ENCODE data around the gene CNIH3. TPM values are rescaled to one million over a fixed set of nuclear protein-coding genes. Genes with fewer than 3 reads are reported as not detected.

Gene CNIH3
- total and polyA plus RNA-seq, 9 donors, result 2.1 to 4.7 (median 2.9) TPM

DNA sequence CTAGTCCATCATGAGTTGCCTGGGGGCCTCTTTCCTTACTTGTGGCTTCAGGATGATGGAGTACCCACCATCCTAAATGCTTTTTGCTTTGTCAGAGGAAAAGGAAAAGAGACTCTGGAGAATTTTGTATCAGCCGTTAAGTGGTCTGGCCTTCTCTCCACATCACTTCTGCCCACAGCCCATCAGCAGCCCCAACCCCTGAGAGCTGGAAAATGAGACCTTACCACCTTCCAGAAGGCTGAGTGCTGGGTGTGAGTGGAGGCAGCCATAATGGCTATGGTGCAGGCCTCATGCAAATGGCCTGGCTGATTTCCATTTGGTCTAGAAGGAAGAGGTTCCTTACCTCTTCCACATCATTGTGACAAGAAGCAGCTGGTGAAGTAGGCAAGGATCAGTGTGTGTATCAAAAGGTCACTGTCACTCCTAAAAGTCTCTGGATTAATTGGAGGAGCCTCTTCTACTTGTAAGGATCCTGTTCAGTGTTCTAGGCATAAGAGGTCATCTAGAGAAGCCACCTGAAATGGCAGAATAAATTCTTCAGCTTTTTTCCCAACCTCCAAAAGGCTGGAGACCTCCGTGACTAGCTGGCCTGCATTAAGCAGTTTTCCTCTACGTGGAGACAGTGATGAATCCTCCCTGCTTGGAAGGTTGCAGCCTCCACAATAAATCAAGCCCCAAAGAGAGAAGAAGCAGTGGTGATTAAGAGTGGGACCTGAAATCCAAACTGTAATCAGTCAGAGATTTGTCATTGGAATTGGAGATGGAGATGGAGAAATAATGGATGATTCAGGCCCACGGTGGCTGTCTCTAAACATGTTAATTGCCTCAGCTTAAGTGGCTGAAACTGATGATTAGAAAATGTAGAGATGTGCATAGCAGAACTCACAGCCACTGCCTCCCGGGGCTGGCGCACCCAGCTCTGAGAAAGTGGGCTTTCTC, 111.5 kb downstream of the CNIH3 start:
- no peaks in the 10 kb centered on the region for H3K9me3 ChIP-seq (replicated peaks; ENCODE audit: control insufficient read depth, low read depth, low read length)
- DNase-seq, result no peak
- H3K4me3 ChIP-seq (ENCODE audit: low read length), result no peak overlapping the region
- no peaks in the 10 kb centered on the region for H3K36me3 ChIP-seq (ENCODE audit: control insufficient read depth, insufficient read depth, low read length)
- no peaks in the 10 kb centered on the region for H3K4me1 ChIP-seq (ENCODE audit: control insufficient read depth, insufficient read depth, low read length)
- 87% methylated on average over 3 of the region's 6 CpGs for WGBS (ENCODE audit: insufficient coverage)
- no peak overlapping the region for H3K27ac ChIP-seq (ENCODE audit: low read length)
- H3K27me3 ChIP-seq (ENCODE audit: control insufficient read depth, insufficient read depth, low read length), result peaks cover 2% of the 10 kb centered on the region

DNA sequence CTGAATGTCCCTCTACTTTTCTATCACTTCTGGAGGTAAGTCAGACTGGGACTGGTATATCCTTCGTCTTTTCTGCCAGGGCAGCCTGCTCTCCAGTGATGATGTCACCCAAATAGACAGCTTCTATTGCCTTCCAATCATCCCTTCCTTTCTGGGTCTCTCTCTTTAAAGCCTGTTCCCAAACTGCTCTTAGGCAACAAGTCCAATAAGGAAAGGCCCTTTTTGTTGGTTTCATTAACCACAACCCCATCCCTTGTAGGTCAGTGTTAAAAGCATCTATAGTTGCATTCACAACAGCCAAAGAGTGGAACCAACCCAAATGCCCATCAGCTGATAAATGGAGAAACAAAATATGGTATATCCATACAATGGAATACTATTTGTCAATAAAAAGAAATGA, 114.4 kb downstream of the CNIH3 start:
- Histone ChIP-seq H3K9me3 (replicated peaks; ENCODE audit: control insufficient read depth, low read depth, low read length) (no peaks in the 10 kb centered on the region), H3K27me3 (ENCODE audit: control insufficient read depth, insufficient read depth, low read length) (peaks cover 6% of the 10 kb centered on the region), H3K4me1 (ENCODE audit: control insufficient read depth, insufficient read depth, low read length) (no peaks in the 10 kb centered on the region), H3K36me3 (ENCODE audit: control insufficient read depth, insufficient read depth, low read length) (no peaks in the 10 kb centered on the region), H3K4me3 (ENCODE audit: low read length) (no peak overlapping the region), H3K27ac (ENCODE audit: low read length) (no peak overlapping the region)
- WGBS (ENCODE audit: insufficient coverage), result 50% methylated on average over 1 of the region's 1 CpG
- no peak for DNase-seq

DNA sequence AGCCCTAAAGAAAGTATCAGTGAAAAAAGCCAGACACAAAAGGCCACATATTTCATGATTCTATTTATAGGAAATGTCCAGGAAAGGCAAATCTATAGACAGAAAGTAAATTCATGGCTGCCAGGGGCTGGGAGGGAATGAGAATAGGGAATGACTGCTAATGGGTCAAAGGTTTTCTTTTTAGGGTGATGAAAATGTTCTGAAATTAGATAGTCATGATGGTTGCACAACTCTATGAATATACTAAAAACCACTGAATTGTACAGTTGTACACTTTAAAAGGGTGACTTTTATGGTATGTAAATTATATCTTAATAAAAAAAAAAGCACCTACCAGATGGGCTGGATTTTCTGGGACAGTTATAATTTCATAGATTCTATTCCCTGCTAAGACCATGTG, 114.8 kb downstream of the CNIH3 start:
- no peaks in the 10 kb centered on the region for H3K4me1 ChIP-seq (ENCODE audit: control insufficient read depth, insufficient read depth, low read length)
- H3K4me3 ChIP-seq (ENCODE audit: low read length), result no peak overlapping the region
- H3K27ac ChIP-seq (ENCODE audit: low read length), result no peak overlapping the region
- H3K36me3 ChIP-seq (ENCODE audit: control insufficient read depth, insufficient read depth, low read length), result no peaks in the 10 kb centered on the region
- no peak for DNase-seq
- H3K9me3 ChIP-seq (replicated peaks; ENCODE audit: control insufficient read depth, low read depth, low read length), result no peaks in the 10 kb centered on the region
- H3K27me3 ChIP-seq (ENCODE audit: control insufficient read depth, insufficient read depth, low read length), result peaks cover 6% of the 10 kb centered on the region

DNA sequence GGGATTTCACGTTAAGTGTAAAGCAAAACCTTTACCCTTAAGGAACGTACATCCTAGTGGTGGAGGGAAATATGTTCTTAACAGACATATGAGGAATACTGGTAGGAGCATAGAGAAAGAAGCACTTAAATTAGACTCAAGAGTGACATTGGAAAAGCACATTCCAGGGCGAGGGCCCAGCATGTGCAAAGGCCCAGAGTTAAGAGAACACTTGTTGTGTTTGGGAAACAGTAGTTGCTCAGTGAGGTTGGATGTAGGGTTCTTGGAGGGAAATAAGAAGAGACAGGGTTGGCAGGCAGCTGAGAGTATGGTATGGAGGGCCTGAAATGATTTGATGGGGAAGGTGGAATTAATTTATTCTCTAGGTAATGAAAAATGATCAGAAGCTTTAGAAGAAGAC, 115.5 kb downstream of the CNIH3 start:
- Histone ChIP-seq H3K27me3 (ENCODE audit: control insufficient read depth, insufficient read depth, low read length) (peaks cover 11% of the 10 kb centered on the region), H3K4me3 (ENCODE audit: low read length) (no peak overlapping the region), H3K27ac (ENCODE audit: low read length) (no peak overlapping the region), H3K9me3 (replicated peaks; ENCODE audit: control insufficient read depth, low read depth, low read length) (no peaks in the 10 kb centered on the region), H3K36me3 (ENCODE audit: control insufficient read depth, insufficient read depth, low read length) (no peaks in the 10 kb centered on the region), H3K4me1 (ENCODE audit: control insufficient read depth, insufficient read depth, low read length) (peaks cover 1% of the 10 kb centered on the region)
- 80% methylated on average over 1 of the region's 3 CpGs for WGBS (ENCODE audit: insufficient coverage)
- DNase-seq, result no peak

DNA sequence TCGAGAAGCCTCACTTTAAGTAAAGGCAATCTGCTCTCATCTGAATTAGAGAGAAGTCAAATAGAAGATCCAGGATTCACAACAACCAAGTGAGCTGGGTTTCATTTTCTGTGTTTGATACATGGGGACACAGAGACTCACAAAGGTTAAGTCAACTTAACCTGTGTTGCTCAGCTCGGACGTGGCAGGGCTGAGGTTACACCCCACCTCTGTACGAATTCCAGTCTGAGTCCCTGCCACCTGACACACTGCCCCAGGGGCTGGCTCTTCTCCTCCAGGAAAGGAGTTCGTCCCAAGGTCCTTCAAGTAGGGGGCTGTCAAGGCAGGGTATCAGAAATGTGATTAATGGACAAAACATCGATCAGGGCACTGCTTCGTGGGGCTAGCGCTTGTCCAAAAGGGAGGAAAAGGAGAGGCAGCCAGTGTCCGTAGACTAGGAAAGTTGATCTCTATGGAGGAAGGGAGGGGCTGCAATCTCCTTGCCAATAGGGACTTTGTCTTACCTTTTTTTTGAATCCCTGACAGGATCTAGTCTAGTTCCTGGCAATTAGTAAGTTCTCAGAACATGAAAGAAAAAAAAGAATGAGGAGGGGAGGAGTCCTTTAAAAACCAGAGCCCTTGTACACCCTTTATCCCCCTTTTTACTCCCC, 116.4 kb downstream of the CNIH3 start:
- 55% methylated on average over 7 of the region's 9 CpGs for WGBS (ENCODE audit: insufficient coverage)

DNA sequence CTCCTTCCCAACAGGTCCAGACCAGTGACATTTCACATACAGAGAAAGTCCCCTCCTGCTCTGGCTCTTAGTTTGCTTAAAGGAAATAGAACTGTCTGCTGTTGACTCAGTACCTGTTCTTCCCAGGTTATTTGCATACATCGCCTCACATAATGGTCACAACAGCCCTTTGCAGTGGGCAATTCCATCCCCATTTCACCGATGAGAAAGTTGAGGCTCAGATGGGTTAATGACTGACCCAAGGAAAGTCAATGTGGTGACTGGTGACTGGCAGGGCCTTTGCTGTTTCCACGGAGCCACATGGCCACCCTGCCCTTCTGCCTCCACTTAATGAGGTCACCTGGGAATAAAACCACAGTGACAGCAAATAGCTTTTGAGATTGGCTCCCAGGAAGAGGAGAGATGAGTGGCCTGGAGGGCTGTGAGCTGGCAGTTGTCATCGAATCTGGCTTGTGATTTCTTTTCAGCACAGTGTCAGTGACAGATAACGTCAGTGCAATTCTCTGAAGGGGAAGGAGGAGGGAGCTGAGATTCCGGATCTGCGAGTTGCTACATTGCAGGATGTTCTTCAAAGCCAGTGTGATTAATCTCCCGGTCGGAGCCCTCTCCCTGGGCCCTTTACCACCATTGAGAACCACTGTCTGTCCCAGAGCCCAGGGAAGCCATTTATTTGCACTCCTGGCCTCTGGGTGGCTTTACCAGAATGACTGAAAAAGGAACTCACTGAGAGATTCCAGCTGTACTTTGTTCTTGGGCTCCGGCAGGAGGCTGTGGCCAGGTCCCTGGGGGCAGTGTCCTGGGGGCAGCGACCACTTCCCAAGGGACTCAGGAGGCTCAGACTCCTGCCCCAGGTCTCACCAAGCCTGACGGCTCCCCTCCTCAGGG, 117.2 kb downstream of the CNIH3 start:
- peaks cover 7% of the 10 kb centered on the region for H3K4me1 ChIP-seq (ENCODE audit: control insufficient read depth, insufficient read depth, low read length)
- peaks cover 14% of the 10 kb centered on the region for H3K27me3 ChIP-seq (ENCODE audit: control insufficient read depth, insufficient read depth, low read length)
- H3K27ac ChIP-seq (ENCODE audit: low read length), result no peak overlapping the region
- H3K36me3 ChIP-seq (ENCODE audit: control insufficient read depth, insufficient read depth, low read length), result no peaks in the 10 kb centered on the region
- no peak overlapping the region for H3K4me3 ChIP-seq (ENCODE audit: low read length)
- 39% methylated on average over 7 of the region's 12 CpGs for WGBS (ENCODE audit: insufficient coverage)
- DNase-seq, result no peak
- H3K9me3 ChIP-seq (replicated peaks; ENCODE audit: control insufficient read depth, low read depth, low read length), result no peaks in the 10 kb centered on the region

More for the DNA sequence above, 116.4 kb downstream of the CNIH3 start:
- Histone ChIP-seq H3K27me3 (ENCODE audit: control insufficient read depth, insufficient read depth, low read length) (peaks cover 14% of the 10 kb centered on the region), H3K27ac (ENCODE audit: low read length) (no peak overlapping the region), H3K4me3 (ENCODE audit: low read length) (no peak overlapping the region), H3K9me3 (replicated peaks; ENCODE audit: control insufficient read depth, low read depth, low read length) (no peaks in the 10 kb centered on the region), H3K4me1 (ENCODE audit: control insufficient read depth, insufficient read depth, low read length) (peaks cover 7% of the 10 kb centered on the region), H3K36me3 (ENCODE audit: control insufficient read depth, insufficient read depth, low read length) (no peaks in the 10 kb centered on the region)
- DNase-seq, result no peak

DNA sequence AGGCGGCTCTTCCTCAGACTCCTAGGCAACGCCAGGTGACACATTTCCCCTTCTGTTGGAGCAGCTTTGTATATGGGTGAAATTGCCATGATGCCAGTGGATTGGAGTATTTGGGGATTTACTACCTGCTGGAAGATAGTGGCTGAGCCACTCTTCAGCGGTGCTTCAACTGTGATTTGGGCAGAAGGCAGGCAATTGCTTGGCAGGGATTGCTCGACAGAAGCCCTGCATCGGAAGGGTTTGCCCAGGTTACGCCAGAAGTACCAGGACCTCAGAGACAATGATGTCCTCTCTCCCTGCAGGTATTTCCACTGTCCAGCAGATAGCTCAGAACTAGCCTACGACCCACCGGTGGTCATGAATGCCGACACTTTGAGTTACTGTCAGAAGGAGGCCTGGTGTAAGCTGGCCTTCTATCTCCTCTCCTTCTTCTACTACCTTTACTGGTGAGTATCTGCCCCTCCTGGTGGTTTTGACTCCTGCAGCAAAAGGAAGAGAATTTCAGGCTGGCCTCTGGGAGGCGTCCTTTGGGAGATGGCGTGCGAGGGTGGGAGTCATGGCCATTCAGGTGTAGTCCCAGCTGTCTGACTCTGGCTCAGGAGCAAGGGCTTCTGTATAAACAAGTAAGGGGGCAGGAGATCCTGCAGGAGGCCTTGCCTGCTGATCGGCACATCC, 118.3 kb downstream of the CNIH3 start:
- peaks cover 7% of the 10 kb centered on the region for H3K4me1 ChIP-seq (ENCODE audit: control insufficient read depth, insufficient read depth, low read length)
- H3K27me3 ChIP-seq (ENCODE audit: control insufficient read depth, insufficient read depth, low read length), result peaks cover 14% of the 10 kb centered on the region
- H3K9me3 ChIP-seq (replicated peaks; ENCODE audit: control insufficient read depth, low read depth, low read length), result no peaks in the 10 kb centered on the region
- WGBS (ENCODE audit: insufficient coverage), result 91% methylated on average over 9 of the region's 13 CpGs
- H3K36me3 ChIP-seq (ENCODE audit: control insufficient read depth, insufficient read depth, low read length), result no peaks in the 10 kb centered on the region
- H3K4me3 ChIP-seq (ENCODE audit: low read length), result no peak overlapping the region
- no peak for DNase-seq
- H3K27ac ChIP-seq (ENCODE audit: low read length), result no peak overlapping the region

DNA sequence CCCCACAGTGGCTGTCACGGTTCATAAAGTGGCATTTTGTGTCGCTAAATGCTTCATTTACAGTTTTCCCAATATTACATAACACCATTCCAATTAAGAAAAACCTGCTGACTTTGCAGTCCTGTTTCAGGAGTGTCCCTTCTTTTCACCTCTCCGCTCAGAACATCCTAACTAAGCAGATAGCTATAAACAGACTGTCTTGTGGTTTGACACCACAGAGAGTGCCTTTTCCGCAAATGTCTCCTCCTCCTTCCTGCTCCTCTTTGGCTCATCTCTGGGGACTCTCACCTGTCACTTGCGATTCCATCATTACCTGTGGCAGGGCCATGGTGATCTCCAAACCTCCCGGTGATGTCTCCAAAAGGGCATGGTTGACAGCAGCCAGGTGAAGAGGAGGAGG, 119.0 kb downstream of the CNIH3 start:
- DNase-seq, result no peak
- Histone ChIP-seq H3K27me3 (ENCODE audit: control insufficient read depth, insufficient read depth, low read length) (peaks cover 14% of the 10 kb centered on the region), H3K4me3 (ENCODE audit: low read length) (no peak overlapping the region), H3K4me1 (ENCODE audit: control insufficient read depth, insufficient read depth, low read length) (peaks cover 7% of the 10 kb centered on the region), H3K9me3 (replicated peaks; ENCODE audit: control insufficient read depth, low read depth, low read length) (no peaks in the 10 kb centered on the region), H3K27ac (ENCODE audit: low read length) (no peak overlapping the region), H3K36me3 (ENCODE audit: control insufficient read depth, insufficient read depth, low read length) (no peaks in the 10 kb centered on the region)
- WGBS (ENCODE audit: insufficient coverage), result 86% methylated on average over 4 of the region's 6 CpGs

DNA sequence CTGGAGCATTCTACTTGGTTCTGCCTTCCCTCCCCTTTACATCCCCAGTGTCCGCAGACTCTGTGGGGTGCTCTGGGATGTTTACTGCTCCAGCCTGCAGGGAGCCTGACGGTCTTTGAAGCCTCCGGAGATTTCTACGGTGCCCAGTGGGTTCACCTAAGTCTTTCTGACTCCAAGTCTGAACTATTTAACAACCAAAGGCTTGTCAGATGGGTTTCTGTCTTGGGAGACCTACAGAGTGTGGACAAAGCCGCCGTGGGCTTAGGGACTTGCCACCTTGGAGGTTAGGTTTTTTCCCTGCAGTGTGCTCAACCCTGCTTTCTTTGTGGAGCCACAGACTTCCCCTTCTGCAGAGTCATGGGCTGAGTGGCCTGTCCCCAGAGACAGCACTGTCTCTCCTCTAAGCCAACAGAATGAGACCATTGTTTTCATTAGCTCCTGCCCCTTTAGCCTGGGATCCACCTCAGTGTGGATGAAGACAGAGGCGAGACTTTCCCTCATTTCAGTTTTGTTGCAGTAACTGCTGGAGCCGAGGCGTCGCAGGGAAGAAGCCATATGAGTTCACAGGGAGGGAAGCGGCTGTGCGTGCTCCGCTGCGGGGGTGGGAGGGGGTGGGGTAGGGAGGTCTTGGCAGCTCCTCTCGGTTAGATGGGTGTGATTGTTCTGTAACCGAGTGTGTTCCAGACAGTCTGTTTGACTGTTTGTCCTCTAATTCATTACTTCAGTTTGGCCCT, 120.7 kb downstream of the CNIH3 start:
- Histone ChIP-seq H3K36me3 (ENCODE audit: control insufficient read depth, insufficient read depth, low read length) (no peaks in the 10 kb centered on the region), H3K4me3 (ENCODE audit: low read length) (no peak overlapping the region), H3K9me3 (replicated peaks; ENCODE audit: control insufficient read depth, low read depth, low read length) (no peaks in the 10 kb centered on the region), H3K27me3 (ENCODE audit: control insufficient read depth, insufficient read depth, low read length) (peaks cover 14% of the 10 kb centered on the region), H3K27ac (ENCODE audit: low read length) (no peak overlapping the region), H3K4me1 (ENCODE audit: control insufficient read depth, insufficient read depth, low read length) (peaks cover 7% of the 10 kb centered on the region)
- peak; percentile 53 for DNase-seq
- 24% methylated on average over 11 of the region's 16 CpGs for WGBS (ENCODE audit: insufficient coverage)
